Neural cell (in vitro differentiated cells): ENCODE results near the gene SPATA13. TPM values are rescaled to one million over a fixed set of nuclear protein-coding genes. Genes with fewer than 3 reads are reported as not detected.

Experiments used
- H2AFZ ChIP-seq: fragments of 200-600, 300-800 bp; sonication (generic), shearing (Covaris generic); 2 replicates; pipeline ENCODE4 v1.6.0; 2014; ENCODE audit warnings: low read depth, mild to moderate bottlenecking, antibody characterized with exemption, low read length, moderate library complexity
- H3F3A ChIP-seq: fragments of 200-600 bp; shearing (Covaris generic); 2 replicates; pipeline ENCODE4 v1.6.1; 2016; ENCODE audit warnings: mild to moderate bottlenecking, moderate library complexity, mixed read lengths, antibody characterized with exemption, low read length; ENCODE audit not compliant: insufficient read depth, poor library complexity, severe bottlenecking
- H3K27ac ChIP-seq: fragments of 200-600, 300-800 bp; sonication (generic), shearing (Covaris generic); 2 replicates; pipeline ENCODE4 v1.5.1; 2014; ENCODE audit warnings: mild to moderate bottlenecking, low read length, moderate library complexity
- H3K27me3 ChIP-seq: fragments of 300-800, 200-600 bp; sonication (generic), shearing (Covaris generic); 2 replicates; pipeline ENCODE4 v1.6.0; 2014; ENCODE audit warnings: mild to moderate bottlenecking, low read depth, low read length, moderate library complexity; ENCODE audit not compliant: insufficient read depth
- H3K36me3 ChIP-seq: fragments of 300-800, 200-600 bp; sonication (generic), shearing (Covaris generic); 2 replicates; pipeline ENCODE4 v1.5.1; 2014; ENCODE audit warnings: mild to moderate bottlenecking, antibody characterized with exemption, low read length, moderate library complexity; ENCODE audit not compliant: insufficient read depth
- H3K4me2 ChIP-seq: fragments of 300-800, 200-600 bp; sonication (generic), shearing (Covaris generic); 2 replicates; pipeline ENCODE4 v1.6.0; 2014; ENCODE audit warnings: mild to moderate bottlenecking, low read length
- H3K4me3 ChIP-seq: fragments of 300-800, 200-600 bp; sonication (generic), shearing (Covaris generic); 2 replicates; pipeline ENCODE4 v1.5.1; 2014; ENCODE audit warnings: mild to moderate bottlenecking, low read length, moderate library complexity
- H3K79me2 ChIP-seq: fragments of 200-600 bp; shearing (Covaris generic); replicated peaks from 2 replicates; pipeline ENCODE4 v1.6.0; 2014; ENCODE audit warnings: mild to moderate bottlenecking, low read length, moderate library complexity; ENCODE audit not compliant: insufficient read depth
- H3K9ac ChIP-seq: fragments of 300-800, 200-600 bp; sonication (generic), shearing (Covaris generic); 2 replicates; pipeline ENCODE4 v1.6.1; 2016; ENCODE audit warnings: mild to moderate bottlenecking, low read length, mixed read lengths
- H3K9me2 ChIP-seq: fragments of 200-600 bp; shearing (Covaris generic); 2 replicates; pipeline ENCODE4 v1.6.1; 2016; ENCODE audit warnings: mild to moderate bottlenecking, low read length, mixed read lengths; ENCODE audit not compliant: insufficient read depth
- H3K9me3 ChIP-seq: fragments of 200-600, 300-800 bp; sonication (generic), shearing (Covaris generic); 2 replicates; pipeline ENCODE4 v1.6.1; 2016; ENCODE audit warnings: mild to moderate bottlenecking, mixed run types, low read length, moderate library complexity, mixed read lengths
- H4K20me1 ChIP-seq: fragments of 200-600 bp; shearing (Covaris generic); 2 replicates; pipeline ENCODE4 v1.6.1; 2016; ENCODE audit warnings: mild to moderate bottlenecking, mixed run types; ENCODE audit not compliant: insufficient read depth
- EP300 ChIP-seq: fragments of 450-650 bp; conservative IDR thresholded peaks from 2 replicates; pipeline ENCODE4 v1.6.1; 2014; ENCODE audit warnings: antibody characterized with exemption, mild to moderate bottlenecking, moderate library complexity; ENCODE audit not compliant: poor library complexity, severe bottlenecking
- EZH2 ChIP-seq: fragments of 200-600, 300-800 bp; shearing (Covaris generic), sonication (generic); IDR thresholded peaks from 2 replicates; pipeline ENCODE4 v1.6.1; 2014; ENCODE audit warnings: antibody characterized with exemption, low read length, borderline replicate concordance, mild to moderate bottlenecking; ENCODE audit not compliant: insufficient read depth, poor library complexity, severe bottlenecking
- MXI1 ChIP-seq: fragments of 450-650 bp; conservative IDR thresholded peaks from 2 replicates; pipeline ENCODE4 v1.6.1; 2014; ENCODE audit warnings: antibody characterized with exemption, mild to moderate bottlenecking; ENCODE audit not compliant: poor library complexity, severe bottlenecking
- POLR2AphosphoS5 ChIP-seq: IDR thresholded peaks from 2 replicates; pipeline ENCODE4 v1.6.1; 2012
- RAD21 ChIP-seq: fragments of 450-650 bp; conservative IDR thresholded peaks from 2 replicates; pipeline ENCODE4 v1.6.1; 2014; ENCODE audit warnings: antibody characterized with exemption, mild to moderate bottlenecking, moderate library complexity
- REST ChIP-seq: IDR thresholded peaks from 2 replicates; pipeline ENCODE4 v1.6.1; 2012; ENCODE audit warnings: borderline replicate concordance
- SMC3 ChIP-seq: fragments of 450-650 bp; conservative IDR thresholded peaks from 2 replicates; pipeline ENCODE4 v1.6.1; 2014; ENCODE audit warnings: antibody characterized with exemption, mild to moderate bottlenecking, moderate library complexity; ENCODE audit not compliant: poor library complexity
- TAF1 ChIP-seq: IDR thresholded peaks from 2 replicates; pipeline ENCODE4 v1.6.1; 2012; ENCODE audit warnings: low read depth
- polyA plus RNA-seq: library from polyadenylated mRNA; depleted of rRNA; stranded (reverse); fragments of >200 nt; gene quantifications from 2 replicates; pipeline ENCODE4 v1.2.3, GENCODE V29; 2014
- TF ChIP-seq, protein P1 (sequence below): fragments of 450-650 bp; IDR thresholded peaks from 2 replicates; pipeline ENCODE4 v1.5.1; 2014; ENCODE audit warnings: antibody characterized with exemption, mild to moderate bottlenecking, moderate library complexity; ENCODE audit not compliant: poor library complexity, severe bottlenecking

SPATA13 gene
- polyA plus RNA-seq, 1 donor from 2014 or later = 15.5 TPM

DNA sequence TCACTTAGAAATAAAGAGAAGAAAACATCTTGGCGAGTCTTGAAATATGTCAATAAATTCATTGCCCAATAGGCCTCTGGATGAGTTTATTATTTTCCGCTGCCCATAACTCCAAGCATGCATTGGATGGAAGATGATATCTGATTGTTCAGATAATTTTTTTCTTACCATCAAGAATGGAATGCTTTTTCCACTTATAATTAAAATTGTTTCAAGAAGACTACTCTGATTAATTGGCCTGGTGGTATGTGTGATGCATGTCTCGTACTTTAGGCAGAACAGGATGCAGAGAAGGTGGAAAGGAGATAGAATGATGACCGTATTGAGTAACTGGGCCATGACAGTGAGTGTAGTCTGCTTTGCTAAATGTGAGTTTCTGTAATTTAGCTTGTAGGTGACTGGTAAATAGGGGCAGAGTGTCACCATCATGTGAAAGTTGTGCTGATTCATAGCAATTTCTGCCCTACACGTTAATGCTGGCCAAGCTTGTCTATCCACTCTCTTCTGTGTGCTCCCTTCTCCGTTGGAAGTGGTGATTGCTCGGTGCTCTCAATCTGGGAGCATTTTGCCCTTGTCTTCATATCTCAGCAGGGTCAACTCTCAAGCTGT lies 13.5 kb upstream of the SPATA13 start:
- Histone ChIP-seq H3F3A (no peaks in the 10 kb centered on the region), H2AFZ (no peak overlapping the region), H3K36me3 (no peaks in the 10 kb centered on the region), H4K20me1 (no peaks in the 10 kb centered on the region), H3K4me3 (no peak overlapping the region), H3K4me2 (no peak overlapping the region), H3K27me3 (no peaks in the 10 kb centered on the region), H3K9me2 (no peaks in the 10 kb centered on the region), H3K27ac (no peak overlapping the region), H3K9ac (no peak overlapping the region), H3K9me3 (no peaks in the 10 kb centered on the region), H3K79me2 (no peaks in the 10 kb centered on the region)
- no peak for TF ChIP-seq SMC3
- no peak for TF ChIP-seq MXI1
- TF ChIP-seq TAF1 = no peak
- TF ChIP-seq REST = no peak
- TF ChIP-seq, protein P1, sequence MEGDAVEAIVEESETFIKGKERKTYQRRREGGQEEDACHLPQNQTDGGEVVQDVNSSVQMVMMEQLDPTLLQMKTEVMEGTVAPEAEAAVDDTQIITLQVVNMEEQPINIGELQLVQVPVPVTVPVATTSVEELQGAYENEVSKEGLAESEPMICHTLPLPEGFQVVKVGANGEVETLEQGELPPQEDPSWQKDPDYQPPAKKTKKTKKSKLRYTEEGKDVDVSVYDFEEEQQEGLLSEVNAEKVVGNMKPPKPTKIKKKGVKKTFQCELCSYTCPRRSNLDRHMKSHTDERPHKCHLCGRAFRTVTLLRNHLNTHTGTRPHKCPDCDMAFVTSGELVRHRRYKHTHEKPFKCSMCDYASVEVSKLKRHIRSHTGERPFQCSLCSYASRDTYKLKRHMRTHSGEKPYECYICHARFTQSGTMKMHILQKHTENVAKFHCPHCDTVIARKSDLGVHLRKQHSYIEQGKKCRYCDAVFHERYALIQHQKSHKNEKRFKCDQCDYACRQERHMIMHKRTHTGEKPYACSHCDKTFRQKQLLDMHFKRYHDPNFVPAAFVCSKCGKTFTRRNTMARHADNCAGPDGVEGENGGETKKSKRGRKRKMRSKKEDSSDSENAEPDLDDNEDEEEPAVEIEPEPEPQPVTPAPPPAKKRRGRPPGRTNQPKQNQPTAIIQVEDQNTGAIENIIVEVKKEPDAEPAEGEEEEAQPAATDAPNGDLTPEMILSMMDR = no peak
- TF ChIP-seq EZH2 = no peak
- no peak for TF ChIP-seq POLR2AphosphoS5
- TF ChIP-seq EP300 = no peak
- no peak for TF ChIP-seq RAD21

DNA sequence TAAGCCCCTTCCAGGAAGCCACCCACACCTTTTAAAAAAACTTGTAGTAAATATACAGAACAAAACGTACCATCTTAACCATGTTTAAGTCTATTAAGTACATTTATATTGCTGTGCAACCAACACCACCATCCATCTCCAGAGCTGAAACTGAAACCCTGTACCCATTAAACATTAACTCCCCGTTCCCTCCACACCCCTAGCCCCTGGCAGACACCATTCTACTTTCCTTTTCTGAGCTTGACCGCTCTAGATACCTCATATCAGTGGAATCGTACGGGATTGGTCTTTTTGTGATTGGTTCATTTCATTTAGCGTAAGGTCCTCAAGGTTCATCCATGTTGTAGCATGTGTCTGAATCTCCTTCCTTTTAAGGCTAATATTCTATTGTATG lies 13.0 kb upstream of the SPATA13 start:
- no peaks in the 10 kb centered on the region for H3K9me3 ChIP-seq
- H3K79me2 ChIP-seq = no peaks in the 10 kb centered on the region
- no peaks in the 10 kb centered on the region for H3K36me3 ChIP-seq
- no peak overlapping the region for H3K9ac ChIP-seq
- no peaks in the 10 kb centered on the region for H3K9me2 ChIP-seq
- no peak overlapping the region for H3K4me2 ChIP-seq
- no peak overlapping the region for H3K27ac ChIP-seq
- H3K4me3 ChIP-seq = no peak overlapping the region
- TF ChIP-seq EP300 (no peak), TAF1 (no peak), POLR2AphosphoS5 (no peak), SMC3 (no peak), EZH2 (no peak), REST (no peak), MXI1 (no peak), RAD21 (no peak)
- TF ChIP-seq, protein P1 = no peak
- H3F3A ChIP-seq = no peaks in the 10 kb centered on the region
- no peak overlapping the region for H2AFZ ChIP-seq
- no peaks in the 10 kb centered on the region for H3K27me3 ChIP-seq
- H4K20me1 ChIP-seq = no peaks in the 10 kb centered on the region
